GM12801 (cell line): ENCODE results near the gene FGF12.

Experiments used
- TF ChIP-seq, protein P1 (sequence below): IDR thresholded peaks from one replicate; pipeline ENCODE4 v1.5.1; 2011; ENCODE audit warnings: control low read depth; ENCODE audit not compliant: insufficient read length; ENCODE audit errors: extremely low read depth

FGF12 gene

DNA sequence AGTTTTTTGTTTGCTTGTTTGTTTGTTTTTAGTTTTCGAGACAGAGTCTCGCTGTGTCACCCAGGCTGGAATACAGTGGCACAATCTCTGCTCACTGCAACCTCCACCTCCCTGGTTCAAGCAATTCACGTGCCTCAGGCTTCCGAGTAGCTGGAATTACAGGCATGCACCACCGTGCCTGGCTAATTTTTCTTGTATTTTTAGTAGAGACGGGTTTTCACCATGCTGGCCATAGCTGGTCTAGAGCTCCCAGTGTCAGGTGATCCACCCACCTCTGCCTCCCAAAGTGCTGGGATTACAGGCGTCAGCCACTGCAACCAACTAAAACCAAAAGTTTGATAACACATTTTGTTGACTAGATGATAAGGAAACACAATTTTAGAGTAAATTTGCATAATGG lies 372.7 kb downstream of the FGF12 start:
- TF ChIP-seq, protein P1, sequence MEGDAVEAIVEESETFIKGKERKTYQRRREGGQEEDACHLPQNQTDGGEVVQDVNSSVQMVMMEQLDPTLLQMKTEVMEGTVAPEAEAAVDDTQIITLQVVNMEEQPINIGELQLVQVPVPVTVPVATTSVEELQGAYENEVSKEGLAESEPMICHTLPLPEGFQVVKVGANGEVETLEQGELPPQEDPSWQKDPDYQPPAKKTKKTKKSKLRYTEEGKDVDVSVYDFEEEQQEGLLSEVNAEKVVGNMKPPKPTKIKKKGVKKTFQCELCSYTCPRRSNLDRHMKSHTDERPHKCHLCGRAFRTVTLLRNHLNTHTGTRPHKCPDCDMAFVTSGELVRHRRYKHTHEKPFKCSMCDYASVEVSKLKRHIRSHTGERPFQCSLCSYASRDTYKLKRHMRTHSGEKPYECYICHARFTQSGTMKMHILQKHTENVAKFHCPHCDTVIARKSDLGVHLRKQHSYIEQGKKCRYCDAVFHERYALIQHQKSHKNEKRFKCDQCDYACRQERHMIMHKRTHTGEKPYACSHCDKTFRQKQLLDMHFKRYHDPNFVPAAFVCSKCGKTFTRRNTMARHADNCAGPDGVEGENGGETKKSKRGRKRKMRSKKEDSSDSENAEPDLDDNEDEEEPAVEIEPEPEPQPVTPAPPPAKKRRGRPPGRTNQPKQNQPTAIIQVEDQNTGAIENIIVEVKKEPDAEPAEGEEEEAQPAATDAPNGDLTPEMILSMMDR: no peak

DNA sequence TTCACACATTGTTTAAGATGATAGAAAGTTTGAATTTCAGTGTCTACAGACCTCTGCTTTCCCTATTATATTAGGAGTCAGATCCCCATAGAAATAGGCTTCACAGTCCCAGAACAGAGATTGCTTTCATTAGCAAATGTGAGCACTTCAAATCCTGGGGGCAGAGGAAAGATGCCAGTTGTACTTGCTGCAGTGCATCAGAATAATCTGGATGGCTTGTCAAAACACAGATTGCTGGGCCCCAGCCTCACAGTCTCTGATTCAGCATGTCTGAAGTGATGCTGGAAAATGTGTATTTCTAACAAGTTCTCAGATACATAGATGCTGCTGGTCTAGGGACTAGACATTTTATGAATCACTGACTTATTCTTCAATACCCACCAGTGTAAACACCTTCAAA lies 375.2 kb downstream of the FGF12 start:
- TF ChIP-seq, protein P1: no peak

DNA sequence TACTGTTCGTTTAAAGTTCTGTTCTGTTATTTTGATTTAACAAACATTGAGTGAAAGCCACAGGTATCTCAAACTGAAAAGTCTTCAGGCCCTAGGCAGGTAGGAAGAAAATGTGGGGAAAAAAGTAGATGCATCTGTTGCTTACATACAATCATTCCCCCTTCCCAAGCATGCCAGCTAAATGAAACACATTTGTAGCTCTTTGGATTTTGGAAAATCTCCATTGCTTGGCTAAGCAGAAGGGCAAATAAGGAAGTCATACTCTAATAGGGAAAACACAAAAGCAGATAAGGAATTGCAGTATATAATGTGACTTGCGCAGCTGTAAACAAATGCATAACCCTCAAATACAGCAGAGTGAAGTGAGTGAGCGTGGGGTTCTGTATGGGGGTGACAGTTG lies 375.9 kb downstream of the FGF12 start:
- TF ChIP-seq, protein P1: no peak

DNA sequence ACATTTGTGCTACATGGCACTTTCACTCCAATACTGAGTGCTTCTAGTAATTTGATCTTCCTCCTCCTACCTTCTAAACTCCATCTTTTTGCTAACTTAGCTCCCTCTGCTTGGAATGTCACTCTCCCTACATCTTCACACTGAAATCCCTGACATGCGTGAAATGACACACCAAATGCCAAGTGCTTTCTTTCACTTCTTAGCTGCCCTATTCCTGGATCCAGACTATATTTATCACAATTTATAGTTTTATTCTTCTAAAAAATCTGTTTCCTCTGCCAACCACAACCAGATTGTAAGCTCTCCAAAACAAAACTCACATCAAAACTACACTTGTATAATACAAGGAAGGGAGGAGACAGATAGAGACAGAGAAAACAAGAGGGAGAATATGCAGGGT lies 387.3 kb downstream of the FGF12 start:
- TF ChIP-seq, protein P1: no peak

DNA sequence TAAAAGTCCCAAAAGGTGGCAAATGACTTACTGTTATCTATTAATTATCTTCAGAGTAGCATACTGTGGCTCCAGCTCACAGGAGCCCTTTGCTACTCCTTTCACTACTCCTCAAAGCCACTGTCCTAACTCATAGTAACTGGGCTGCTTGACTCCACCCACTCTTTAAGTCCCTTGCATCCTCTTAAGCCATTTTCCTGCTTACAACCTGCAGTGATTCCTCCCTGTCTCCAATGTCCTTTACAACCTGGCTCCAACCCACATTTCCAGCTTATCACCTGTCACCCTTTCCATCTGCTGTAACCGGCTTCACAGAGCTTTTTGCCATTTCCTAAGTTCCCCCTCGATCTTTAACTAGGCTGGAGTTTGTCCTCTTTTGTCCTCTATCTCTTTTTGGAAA lies 388.1 kb downstream of the FGF12 start:
- TF ChIP-seq, protein P1: no peak

DNA sequence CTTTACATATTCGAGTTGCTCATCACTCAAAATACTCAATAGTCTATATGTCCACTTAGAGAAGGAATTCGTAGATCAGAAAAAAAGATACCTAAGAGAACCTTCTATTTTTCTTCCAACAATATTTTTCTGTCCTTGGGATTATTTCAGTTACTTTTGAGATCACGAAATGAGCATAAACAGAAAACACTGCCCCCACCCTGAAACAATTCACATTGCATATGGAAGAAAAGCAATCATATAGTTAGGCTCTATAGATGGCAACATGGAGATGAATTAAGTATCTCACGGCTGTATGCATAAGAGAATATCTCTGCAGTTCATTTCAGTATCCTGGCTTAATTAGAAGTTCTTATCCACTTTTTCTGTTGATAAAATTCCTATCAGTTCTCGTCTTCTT lies 391.1 kb downstream of the FGF12 start:
- TF ChIP-seq, protein P1: no peak

DNA sequence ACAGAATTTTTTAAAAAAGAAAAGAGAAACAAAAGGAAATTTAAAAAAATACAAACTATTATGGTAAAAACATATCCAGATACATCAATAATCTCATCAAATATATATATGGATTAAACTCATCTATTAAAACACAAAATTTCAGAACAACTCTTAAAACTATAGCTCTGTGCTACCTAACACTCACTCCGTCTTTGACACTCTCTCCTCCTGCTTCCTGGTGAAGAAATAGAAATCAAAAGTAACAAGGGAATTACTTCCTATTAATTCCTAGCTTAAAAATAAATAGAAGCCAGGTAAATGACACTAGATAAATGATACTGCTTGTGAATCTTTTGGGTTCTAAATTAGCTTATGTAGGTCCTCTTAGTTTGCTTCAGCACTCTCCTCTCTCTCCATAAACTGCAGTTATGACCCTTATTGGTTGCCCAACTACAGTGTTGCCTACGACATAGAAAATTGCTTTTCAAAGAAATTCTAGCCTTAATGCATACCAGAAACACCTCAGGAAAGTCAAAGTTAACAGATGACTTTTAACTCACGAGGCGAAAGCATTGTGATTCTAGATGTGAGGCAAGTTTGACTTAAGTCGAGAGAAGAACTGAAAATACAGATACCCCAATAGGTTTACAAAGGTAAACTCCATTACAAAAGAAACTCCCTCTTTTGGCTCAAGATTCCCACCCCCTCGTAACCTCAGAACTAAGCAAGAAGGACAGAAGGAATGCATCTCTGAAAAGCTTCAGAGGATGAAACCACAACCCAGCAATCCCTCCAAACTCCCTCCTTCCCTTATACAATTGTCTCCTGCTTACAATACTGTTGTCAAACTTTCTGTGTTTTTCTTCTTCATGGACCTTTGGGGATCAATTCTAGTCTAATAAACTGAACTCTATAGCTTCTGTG lies 394.7 kb downstream of the FGF12 start:
- TF ChIP-seq, protein P1: no peak
